LNCAP (cell line): Measurements from ENCODE around the gene TMEM19.

Source experiments
- CTCF ChIP-seq: fragments of 450-650 bp; IDR thresholded peaks from 2 replicates; pipeline ENCODE4 v1.5.1; 2017; ENCODE audit warnings: mild to moderate bottlenecking

TMEM19 gene

DNA sequence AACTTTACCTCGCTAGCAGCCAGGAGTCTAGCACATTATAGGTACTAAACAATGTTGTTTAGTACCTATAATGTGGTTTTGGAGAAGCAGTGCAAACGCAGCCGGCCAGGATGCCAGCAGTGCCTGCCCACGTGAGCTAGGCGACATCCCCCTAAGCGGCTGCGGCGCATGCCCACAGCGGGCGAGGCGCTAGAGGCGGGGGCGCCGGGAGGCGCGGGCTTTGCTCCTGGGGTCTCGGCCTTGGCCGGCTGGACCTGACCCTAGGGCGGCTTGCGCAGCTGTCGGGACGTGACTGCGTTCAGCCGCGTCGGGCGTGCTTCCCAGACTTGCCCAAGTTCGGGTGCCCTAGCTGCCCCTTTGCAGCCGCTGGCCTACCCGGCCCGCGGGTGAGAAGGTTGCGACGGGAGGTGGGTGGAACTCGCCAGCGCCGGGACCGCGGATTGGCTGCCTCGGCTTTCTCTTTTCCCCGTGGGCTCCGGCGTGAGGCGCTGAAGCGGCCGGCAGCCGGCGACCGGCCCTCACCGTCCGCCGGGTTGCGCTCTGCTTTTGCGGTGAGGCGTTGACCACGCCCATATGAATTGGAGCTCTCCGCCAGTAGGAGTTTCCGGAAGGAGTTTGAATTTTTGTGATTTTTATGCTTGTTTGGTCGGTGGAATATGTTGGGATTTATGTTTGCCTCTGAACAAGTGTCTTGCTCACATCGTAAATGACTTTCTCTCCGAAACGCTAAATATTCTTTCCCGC is at the start of gene TMEM19:
Gene TMEM19 (plus strand): TSS at position 169 of the 744 bp plus-strand sequence. CDS start 599 bp downstream, outside the sequence.
- peak; percentile 43; the same call in 1 of the 2 replicates for TF ChIP-seq CTCF

- TF ChIP-seq CTCF = peak; percentile 78
Observed at GRCh38 chr12:71636704-71637115, 49.2 kb upstream of the TMEM19 start.

DNA sequence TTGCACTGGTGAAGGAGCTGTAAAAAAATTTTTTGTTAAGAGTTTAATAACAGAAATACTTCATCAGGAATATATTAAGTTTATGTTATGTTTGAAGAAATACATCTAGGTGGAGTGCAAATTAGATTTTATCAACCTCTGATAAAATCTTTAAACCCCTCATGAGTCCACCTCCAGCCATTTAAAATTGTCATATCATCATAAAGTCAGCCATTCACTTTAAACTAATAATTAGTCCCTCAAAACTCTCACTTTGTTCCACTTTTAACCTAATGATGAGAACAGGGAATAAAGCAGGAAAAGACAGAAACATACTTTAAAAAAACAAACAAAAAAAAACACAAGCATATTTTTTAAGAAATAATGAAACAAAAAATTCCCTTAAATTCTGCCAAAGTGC is 47.4 kb upstream of the TMEM19 start:
- TF ChIP-seq CTCF = no peak

DNA sequence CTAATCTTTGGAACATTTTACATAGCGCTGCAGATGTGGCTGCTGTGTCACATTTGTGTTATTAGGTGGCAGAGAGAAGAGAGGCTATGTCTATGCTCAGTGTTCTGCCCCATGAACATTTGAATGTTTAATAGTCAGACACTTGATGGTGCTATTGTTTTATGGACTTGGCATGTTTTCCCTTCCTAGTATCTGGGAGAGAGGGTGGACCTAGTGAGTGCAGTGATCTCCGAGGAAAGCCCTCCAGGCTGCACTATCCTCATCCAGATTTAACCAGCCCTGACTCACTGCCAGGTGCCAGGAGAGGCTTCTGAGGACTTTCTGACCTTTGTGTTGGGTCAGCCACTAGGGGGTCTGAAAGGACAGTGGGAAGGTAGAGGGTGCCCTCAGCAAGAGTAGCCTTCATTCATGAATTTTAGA is 46.5 kb upstream of the TMEM19 start:
- TF ChIP-seq CTCF = peak; percentile 21; the same call in 1 of the 2 replicates

- no peak for TF ChIP-seq CTCF
Observed at GRCh38 chr12:71640316-71640715, 45.6 kb upstream of the TMEM19 start.

DNA sequence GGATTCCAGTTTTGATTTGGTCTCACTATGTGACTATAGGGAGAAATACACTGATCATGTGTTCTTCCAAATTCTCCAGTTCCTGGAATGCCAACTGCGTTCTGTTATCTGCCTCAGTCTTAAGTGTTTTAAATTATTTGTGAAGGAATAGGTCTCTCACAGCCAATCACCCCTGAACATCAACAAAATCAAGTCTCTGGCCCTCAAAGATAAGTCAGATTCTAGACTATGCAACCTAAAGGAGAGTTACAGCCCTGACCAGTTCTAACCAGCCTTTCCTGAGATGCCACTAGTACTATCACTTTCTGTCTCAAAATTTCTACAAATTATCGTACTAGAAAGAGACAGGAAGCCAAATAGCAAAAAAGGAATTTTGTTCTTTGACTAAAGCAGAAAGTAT is 44.5 kb upstream of the TMEM19 start:
- no peak for TF ChIP-seq CTCF

DNA sequence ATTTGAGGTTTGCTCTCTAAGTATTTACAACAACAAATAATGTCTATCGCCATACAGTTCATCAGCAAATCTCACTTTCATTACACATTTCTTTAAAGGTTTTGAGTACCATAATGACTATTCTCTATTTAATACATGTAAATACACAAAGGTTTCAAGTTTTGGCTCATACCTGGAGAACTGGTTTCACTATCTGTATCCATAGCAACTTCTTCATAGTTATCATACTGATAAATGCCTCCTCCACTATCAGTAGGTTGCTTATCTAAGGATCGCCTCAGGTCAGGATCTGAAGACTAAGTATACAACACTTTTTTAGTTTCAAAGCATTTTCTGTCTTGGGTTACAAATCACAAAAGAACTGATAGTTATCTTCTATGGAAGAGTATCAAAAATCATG is 43.6 kb upstream of the TMEM19 start:
- TF ChIP-seq CTCF = no peak
